Measurements from ENCODE around the gene FRY.
A peak's percentile ranks its signal among the peaks of the same experiment; 100 is the strongest.
"Not testable (repeated sequence)": the region's sequence is repeated elsewhere in the genome, so short reads cannot be mapped to it uniquely, and the experiment has no call there.

FRY gene

GRCh38 chr13:31996601-31997000 lies 35.0 kb upstream of the FRY start:
- TF ChIP-seq CTCF (IDR thresholded peaks at IDR 0.05; ENCODE audit: low read length, missing control alignments): no peak
- DNase-seq (ENCODE audit: low read depth): no peak
- no peak overlapping the region for H3K4me3 ChIP-seq (replicated peaks; ENCODE audit: low read depth, low read length)

- no peak for DNase-seq (ENCODE audit: low read depth)
- H3K4me3 ChIP-seq (replicated peaks; ENCODE audit: low read depth, low read length): no peak overlapping the region
- TF ChIP-seq CTCF (IDR thresholded peaks at IDR 0.05; ENCODE audit: low read length, missing control alignments): no peak
Measured at GRCh38 chr13:31997641-31998040, 33.9 kb upstream of the FRY start.

- no peak for TF ChIP-seq CTCF (IDR thresholded peaks at IDR 0.05; ENCODE audit: low read length, missing control alignments)
- no peak for DNase-seq (ENCODE audit: low read depth)
- no peak overlapping the region for H3K4me3 ChIP-seq (replicated peaks; ENCODE audit: low read depth, low read length)
Measured at GRCh38 chr13:31998131-31998530, 33.4 kb upstream of the FRY start.

GRCh38 chr13:32000754-32001153 lies 30.8 kb upstream of the FRY start:
- DNase-seq (ENCODE audit: low read depth); H3K4me3 ChIP-seq (replicated peaks; ENCODE audit: low read depth, low read length): not testable (repeated sequence)

- DNase-seq (ENCODE audit: low read depth): peak; percentile 70
- H3K4me3 ChIP-seq (replicated peaks; ENCODE audit: low read depth, low read length): no peak overlapping the region
- TF ChIP-seq CTCF (IDR thresholded peaks at IDR 0.05; ENCODE audit: low read length, missing control alignments): peak; percentile 64
Measured at GRCh38 chr13:32001154-32001768, 30.3 kb upstream of the FRY start.

GRCh38 chr13:32001769-32002168 lies 29.8 kb upstream of the FRY start:
- no peak overlapping the region for H3K4me3 ChIP-seq (replicated peaks; ENCODE audit: low read depth, low read length)
- no peak for TF ChIP-seq CTCF (IDR thresholded peaks at IDR 0.05; ENCODE audit: low read length, missing control alignments)
- no peak for DNase-seq (ENCODE audit: low read depth)

GRCh38 chr13:32002873-32003272 lies 28.7 kb upstream of the FRY start:
- no peak for DNase-seq (ENCODE audit: low read depth)
- no peak for TF ChIP-seq CTCF (IDR thresholded peaks at IDR 0.05; ENCODE audit: low read length, missing control alignments)
- no peak overlapping the region for H3K4me3 ChIP-seq (replicated peaks; ENCODE audit: low read depth, low read length)

All from fibroblast of pulmonary artery (primary cell).